ENCODE results near the gene SEC62.

Gene SEC62

DNA sequence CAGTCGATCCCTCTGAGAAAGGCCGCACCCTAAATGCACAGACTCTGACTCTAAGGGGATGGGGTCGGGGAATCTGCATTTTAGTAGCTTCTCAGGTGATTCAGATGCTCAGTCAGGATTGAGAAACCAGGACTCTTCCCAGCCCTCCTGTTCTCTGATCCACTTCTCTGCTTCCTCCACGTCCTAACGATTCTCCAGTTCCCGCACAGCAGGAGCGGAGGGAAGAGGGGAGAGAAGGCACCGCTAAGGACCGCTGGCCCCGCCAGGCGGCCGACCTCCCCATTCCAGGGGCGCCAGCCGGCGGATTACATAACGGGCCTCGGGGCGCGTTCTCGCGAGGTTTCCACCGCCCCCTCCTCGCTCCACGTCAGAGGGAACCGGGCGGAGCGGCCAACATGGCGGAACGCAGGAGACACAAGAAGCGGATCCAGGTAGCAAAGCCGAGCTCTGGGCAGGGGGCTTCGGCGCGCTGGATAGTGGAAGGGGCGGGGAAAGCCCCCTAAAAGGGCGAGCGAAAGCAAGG, at the start of gene SEC62:
SEC62 (plus strand) TSS at position 380 of the 523 bp plus-strand sequence; CDS start at position 396, 16 bp downstream.
- peak; percentile 97 for DNase-seq

GRCh38 chr3:169923189-169923588, 43.4 kb upstream of the SEC62 start:
- DNase-seq: peak; percentile 97

GRCh38 chr3:169923831-169924230, 42.8 kb upstream of the SEC62 start:
- no peak for DNase-seq

DNA sequence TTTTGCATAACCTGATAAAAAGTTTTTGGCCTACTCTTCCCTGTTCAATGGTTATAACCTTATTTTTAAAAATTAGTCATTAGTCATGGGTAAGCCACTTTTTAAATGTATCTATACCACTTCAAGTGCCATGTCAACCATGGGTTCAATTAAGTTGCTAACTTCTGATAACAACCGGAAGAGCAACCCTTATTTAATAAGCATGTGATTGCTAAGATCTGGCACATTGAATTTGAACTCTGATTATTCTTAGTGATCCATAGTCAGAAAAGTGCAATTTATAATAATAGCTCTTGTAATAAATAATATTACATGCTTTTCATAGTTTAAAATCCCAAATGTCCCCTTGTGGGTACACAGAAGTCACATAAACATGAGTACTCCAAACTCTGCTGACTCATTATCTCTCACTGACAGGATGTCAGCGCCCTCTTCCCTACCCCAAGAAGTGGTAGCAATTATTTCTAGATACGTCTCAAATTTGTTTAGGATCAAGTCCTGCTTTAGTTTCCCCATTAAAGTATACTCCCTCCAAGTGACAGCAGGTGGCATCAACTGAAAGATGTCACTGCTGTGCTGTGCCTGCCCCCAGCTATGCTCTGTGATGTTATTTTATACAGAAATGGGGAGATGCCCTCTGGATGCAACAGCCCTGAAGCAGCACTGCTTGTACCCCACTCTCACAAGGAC, 36.6 kb upstream of the SEC62 start:
- DNase-seq: no peak

DNA sequence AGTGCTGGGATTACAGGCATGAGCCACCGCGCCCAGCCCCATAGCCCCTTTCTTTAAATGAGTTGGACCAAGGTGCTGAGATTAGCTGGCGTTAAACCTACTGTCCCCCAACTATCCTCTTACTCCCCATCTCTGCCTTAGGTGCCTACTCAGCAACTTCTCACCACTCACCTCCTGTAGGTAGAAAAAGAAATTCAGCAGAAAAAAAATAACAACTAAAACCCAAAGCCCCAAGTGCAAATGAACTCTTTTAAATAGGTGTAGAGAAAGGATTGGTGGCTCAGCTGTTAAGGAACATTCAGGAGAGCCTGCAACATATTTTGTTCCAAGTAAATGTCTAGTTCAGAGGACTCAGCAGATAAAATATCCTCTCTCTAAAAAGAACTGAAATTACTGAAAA, 35.8 kb upstream of the SEC62 start:
- no peak for DNase-seq

DNA sequence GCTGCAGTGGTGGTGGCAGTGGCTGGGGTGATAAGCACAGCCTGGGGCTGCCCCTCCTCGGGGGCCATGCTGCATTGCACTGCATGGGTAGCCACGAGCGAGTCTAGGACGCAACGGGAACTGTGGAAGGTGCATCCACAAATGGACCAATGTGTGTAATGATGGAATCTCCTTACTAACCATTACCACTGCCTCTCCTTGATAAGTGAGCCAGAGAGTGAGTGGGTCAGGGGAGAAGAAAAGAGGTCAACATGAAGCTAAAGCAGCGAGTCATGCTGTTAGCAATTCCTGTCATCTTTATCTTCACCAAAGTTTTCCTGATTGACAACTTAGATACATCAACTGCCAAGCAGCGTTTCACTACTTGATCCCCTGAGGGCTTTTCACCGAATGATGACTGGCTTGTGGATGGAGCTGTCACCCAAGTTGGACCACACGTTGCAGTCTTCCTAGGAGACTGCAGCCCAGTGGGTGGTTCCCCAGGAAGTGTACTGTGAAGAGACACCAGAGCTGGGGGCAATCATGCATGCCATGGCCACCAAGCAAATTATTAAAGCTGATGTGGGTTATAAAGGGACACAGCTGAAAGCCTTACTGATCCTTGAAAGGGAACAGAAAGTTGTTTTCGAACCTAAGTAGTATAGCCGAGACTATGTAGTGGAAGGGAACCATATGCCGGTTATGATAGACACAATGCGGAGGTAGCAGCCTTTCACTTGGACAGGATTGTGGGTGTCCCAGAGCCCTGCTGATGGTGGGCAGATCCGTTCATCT, 34.7 kb upstream of the SEC62 start:
- no peak for DNase-seq

DNA sequence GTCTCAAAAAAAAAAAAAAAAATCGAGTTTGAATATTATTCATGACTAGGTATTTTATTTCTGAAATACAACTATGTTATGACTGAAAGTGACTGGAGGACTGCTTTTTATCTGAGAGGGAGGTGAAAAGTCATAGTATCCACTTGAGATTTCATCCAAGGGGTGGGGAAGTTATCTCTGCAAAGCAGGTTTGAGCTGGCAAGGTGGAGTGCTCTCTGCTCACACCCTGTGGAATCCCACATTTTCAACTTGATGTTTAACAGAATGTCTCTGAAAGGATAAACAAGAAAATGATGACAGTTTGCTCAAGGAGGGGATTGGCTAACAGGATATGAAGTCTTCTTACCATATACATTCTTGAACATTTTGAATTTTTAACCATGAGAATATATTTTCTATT, 27.3 kb upstream of the SEC62 start:
- DNase-seq: no peak

DNA sequence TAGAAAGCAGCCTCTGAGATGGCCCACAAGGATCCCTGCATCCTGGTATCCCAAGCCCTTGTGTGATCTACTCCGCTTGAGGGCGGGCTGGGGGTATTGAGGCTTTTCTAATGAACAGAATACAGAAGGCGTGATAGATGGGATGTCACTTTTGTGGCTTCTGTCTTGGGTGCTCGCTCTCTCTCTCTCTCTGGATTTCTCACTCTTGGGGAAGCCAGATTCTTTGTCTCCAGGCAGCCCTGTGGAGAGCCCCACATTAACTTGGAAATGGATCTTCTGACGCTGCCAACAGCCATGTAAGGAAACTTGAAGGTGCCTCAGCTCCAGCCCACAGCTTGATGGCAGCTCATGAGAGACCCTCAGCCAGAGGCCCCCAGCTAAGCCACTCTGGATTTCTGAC, 26.9 kb upstream of the SEC62 start:
- no peak for DNase-seq

DNA sequence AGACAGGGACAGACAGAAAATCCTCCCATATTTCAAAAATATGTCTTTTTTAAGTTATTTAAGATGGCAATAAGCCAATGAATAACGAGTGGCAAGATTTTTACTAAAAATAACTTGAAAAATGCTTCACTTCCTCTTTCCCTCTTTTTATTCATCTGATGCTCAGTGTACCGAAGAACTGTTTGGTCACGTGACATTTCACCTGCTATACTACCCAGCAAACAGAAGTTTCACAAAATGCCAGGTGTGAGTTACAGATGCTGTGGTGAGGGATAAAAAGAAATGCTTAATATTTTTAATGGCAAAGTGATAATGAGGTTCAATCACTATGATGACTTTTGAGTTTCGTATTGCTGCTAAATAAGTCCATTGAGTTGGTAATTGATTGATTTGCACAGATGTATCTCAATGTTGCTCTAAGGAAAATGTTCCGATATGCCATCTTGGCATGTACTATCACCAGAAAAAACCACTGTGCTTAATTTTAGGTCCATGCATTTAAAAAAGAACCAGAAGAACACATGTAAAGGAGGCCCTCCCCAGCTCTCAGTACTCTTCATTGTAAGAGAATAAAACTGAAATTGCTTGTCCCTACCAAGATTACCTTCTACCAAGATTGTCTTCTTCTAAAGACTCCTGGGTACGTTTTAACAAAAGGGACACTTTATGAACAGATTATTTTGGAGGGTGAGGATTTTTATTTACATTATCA, 26.0 kb upstream of the SEC62 start:
- DNase-seq: peak; percentile 72

- DNase-seq: no peak
Measured at GRCh38 chr3:169945313-169945712, 21.3 kb upstream of the SEC62 start.

- DNase-seq: no peak
Measured at GRCh38 chr3:169946336-169946735, 20.3 kb upstream of the SEC62 start.

- DNase-seq: peak; percentile 87
Measured at GRCh38 chr3:169948559-169949448, 17.8 kb upstream of the SEC62 start.

GRCh38 chr3:169952045-169952444, 14.6 kb upstream of the SEC62 start:
- no peak for DNase-seq

DNA sequence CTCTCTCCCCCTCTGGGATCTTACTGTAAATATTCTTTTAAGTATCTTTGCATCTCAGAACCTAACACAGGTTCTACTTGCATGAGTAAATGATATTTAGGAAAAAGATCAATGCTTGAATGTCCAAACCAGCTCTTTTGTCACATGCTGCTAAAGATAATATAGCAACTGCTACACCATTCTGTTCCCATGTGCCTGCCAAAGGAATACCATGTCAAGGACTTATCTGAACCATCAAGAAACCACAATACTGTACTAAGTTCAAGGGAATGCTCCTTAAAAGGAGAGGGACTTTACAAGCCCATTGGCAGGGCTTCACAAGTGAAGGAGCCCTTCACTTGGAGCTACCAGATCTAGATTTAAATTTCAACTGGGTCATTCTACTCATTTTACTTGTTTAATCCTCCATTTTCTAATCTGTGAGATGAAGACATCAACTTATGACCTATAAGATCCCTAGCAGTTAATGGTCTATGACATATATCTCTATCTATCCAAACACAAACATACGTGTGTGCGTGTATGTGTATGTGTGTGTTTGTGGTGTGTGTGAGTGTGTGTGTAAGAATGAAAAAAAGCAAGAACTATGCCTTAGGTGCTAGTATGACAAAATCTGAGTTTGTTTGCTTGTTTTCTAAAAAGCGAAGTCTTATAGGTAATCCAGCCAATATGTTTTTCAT, 13.0 kb upstream of the SEC62 start:
- no peak for DNase-seq

DNA sequence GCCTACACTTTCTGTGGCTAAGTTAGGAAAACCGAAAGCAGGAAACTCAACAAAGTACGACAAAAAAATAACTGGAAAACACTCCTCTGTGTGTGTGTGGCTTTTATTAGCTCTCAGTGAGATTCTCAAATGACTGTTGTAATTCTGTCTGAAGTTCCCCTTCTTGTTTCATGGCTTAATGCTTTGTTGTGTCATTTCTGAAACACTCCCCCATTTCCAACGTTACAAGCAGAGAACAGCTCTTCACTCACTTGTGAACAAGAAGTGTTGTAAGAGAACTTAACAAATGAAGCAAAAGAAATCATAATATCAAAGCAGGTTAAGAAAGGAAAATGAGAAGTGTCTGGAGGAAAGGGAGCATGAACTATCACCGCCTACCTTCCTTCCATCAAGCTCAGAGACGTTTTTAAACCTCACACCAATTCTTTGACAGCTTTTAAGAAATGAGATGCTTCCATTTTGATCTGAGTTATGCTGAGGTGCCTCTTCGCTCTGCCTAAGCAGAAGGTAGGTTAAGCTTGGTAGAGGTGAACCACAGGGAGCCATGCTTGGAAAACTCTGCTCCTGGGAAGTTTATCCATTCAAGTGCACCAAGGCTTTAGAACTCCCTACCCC, 12.4 kb upstream of the SEC62 start:
- DNase-seq: no peak

DNA sequence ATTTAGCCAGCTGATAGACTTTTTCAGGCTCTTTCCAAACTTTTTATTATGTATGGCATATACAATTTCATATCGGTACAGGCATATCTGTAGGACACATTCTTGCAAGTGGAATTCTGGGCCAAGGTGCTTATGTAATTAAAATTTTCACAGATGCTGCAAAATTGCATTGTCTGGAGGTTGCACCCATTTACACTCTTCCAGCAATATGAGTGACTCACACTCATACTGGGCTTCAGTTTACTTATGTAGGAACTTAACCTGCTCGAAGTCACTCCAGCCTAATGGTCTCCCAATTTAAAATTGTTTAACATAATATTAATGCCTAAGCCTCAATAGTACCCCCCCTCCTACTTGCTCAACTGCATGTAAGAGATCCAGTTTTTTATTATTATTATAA, 11.2 kb upstream of the SEC62 start:
- no peak for DNase-seq

DNA sequence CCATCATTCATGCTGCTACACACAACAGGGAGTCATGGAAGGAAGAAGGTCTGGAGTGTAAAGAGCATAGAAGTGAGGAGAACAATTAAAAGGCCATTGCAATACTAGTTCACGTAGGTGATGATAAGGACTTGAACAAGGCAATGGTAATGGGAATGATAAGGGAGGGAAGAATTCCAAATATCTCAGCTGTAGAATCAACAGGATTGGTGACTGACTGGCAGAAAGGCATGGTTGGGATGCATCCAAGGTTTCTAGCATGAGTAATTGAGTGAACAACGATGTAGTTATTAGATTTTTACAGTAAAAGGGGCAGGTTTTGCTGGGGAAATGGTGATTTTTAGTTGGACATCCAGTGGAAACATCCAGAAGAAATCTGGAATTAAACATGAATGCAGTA, 2.4 kb upstream of the SEC62 start:
- no peak for DNase-seq

GRCh38 chr3:169965562-169966427, 812 bp upstream of the SEC62 start:
- DNase-seq: peak; percentile 63

DNA sequence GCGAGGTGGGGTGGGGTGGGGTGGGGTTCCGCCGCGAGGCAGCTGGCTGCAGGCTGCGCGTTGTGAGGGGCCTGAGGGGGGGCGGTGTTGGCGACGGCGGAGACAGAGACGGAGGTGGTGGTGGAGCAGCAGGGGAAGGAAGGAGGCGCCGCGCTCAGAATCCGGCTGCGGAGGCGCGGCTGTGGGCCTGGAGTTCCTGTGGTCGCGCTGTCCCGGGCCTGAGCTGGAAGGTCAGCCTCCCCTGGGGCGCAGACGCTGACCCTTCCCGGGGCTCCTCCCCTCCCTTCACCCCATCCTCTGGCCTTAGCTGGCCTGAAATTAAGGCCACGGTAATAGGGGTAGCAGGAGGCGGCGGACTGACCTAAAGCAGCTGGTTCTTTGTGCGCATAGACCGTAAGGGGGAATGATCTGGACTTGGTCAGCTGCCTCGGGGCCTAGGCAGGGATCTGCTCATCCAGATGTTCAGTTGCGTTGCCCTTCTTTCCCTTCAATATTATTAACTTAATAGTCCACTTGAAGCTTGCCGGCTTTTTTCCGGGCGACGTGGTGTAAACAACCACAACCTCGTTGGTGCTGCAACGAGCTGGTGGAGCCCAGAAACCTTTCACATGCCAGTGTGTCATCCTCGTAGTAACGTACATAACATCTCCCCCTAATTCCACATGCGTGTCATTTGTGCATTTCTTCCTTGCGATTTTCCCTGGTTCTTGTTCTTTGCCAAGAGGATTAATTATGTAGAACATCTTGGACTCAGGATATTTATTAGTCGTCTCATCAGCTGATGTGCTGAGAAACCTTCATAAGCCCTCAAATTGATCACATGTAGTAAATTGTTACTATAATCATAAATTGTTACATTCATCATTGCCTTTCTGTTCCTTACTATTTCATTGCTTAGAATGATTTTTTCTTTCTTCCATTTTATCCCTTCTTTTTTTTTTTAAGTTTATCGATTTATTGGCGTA, 626 bp downstream of the SEC62 start:
- DNase-seq: no peak
